HG02870 (cell line): Measurements from ENCODE around the gene KAZN.

ENCODE experiments used
- ATAC-seq: cut with Tn5 transposase; IDR thresholded peaks from one replicate; pipeline ENCODE4 v1.9.1; 2021; ENCODE audit warnings: mild to moderate bottlenecking, moderate library complexity; ENCODE audit not compliant: unreplicated experiment

The KAZN gene

DNA sequence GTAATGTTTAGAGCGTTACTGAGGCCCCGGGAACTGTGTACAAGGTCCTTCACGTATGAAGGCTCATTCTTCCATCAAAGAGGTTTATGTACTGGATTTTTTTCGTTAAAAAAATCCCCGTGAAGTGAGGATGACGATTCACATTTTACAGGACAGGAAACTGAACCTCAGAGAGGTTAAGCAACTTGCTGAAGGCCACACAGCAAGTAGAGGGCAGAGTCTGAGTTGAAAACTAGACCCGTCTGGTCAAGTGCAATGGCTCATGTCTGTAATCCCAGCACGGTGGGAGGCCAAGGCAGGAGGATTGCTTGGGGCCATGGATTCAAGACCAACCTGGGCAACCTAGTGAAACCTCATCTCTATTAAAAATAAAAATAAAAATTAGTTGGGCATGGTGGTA lies 140.2 kb downstream of the KAZN start:
- no peak for ATAC-seq

DNA sequence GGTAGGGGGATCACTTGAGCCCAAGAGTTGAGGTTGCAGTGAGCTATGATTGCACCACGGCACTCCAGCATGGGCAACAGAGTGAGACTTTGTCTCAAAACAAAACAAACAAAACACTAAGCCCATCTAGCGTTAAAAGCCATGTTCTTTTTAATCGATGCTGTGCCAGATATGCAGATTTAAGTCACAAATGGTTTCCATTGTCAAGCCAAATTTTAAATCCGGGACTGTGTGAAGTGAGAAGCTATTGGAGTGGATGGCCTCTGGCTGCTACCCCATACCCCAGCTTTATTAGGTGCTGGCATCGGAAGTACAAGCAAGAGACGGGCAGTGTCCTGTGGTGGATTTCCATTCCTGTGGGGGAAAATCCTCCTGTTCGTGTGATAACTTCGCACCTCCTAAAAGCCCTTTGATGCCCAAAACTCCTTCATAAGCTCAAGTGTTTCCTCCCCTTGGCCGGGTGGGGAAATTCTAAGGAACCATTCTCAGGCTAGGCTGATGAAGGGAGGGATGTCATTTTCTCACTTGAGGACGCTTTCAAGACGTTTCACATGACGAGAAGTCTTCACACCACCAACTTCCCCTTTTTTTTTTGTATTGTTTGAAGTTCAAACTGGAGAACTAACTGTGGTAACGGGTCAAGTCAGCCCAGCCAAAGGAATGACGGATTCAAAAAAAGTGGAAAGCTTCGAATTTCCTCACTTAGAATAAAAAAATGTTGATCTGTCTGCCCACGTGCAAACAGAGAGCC lies 140.8 kb downstream of the KAZN start:
- ATAC-seq, result no peak

- no peak for ATAC-seq
Measured at GRCh38 chr1:14740016-14740415, 141.5 kb downstream of the KAZN start.

DNA sequence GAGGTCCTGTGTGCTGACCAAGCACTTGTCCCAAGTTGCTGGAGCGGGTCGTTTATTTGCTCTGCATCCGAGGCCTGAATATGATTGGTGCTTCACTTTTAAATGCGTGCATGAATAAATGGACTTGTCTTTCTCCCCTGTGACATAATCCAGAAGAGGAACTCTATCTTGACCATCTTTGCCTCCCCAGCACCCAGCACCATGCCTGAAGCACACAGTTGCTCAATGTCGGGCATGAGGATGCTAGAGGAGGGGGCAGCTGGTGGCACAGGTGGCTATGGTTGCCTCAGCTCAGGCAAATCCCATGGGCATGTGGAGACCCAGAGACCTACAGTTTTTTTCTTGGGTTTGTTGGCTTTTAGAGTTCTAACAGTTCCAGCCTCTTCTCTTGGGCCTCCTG lies 142.6 kb downstream of the KAZN start:
- no peak for ATAC-seq

GRCh38 chr1:14741532-14741931 lies 143.0 kb downstream of the KAZN start:
- ATAC-seq, result no peak

GRCh38 chr1:14742181-14742980 lies 143.9 kb downstream of the KAZN start:
- ATAC-seq, result no peak

- ATAC-seq, result no peak
Measured at GRCh38 chr1:14743368-14743767, 144.9 kb downstream of the KAZN start.

DNA sequence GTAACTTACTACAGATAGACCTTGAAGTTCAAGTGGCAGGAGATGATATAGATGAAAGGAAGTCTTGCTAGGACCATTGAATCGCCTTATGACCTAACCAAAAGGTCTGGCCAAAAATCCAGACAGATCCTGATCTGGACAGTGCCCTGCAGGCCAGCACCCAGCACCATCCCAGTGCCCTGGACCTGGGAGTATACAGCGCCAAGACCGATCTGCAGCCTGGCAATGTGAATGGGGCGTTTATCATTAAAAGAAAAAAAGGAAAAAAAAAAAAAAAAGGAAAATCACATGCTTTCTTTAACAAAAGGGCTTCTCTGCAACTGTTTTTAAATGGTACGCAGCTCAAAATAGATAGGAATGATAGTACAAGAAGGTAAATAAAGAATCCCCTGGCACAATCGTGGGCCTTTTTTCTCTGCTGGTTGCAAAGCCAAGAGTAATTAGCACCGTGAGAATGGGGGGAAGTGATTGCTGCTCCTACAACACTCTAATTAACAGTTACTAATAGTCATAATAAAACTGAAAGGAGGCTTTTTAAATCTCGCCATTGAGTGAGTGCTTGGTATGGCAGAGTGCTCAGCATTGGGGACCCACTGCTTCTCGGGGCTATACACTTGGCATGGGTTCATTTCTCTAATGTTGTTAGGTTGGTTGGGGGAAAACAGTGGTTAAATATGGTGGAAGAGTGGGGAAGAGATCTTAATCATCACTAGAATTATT lies 146.7 kb downstream of the KAZN start:
- no peak for ATAC-seq

- no peak for ATAC-seq
Measured at GRCh38 chr1:14745789-14746188, 147.3 kb downstream of the KAZN start.

GRCh38 chr1:14746393-14746792 lies 147.9 kb downstream of the KAZN start:
- no peak for ATAC-seq

DNA sequence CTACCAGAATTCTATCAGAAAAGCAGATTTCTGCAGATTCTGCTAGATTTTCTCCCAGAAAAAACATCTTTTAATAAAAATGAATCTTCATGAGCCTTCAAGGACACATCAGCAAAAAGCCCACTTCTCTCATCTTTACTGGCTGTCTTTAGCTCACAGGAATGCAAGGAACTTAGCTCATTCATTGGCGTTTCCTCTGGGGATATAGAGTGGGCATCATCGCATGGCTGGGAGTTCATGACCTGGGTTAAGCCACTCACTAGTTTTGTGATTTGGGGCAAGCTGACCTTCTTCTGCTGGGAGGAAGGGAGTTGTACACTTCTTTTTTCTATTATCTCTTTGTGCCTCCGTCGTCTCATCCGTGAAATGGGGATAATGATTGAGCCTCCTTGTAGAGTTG lies 149.7 kb downstream of the KAZN start:
- no peak for ATAC-seq

GRCh38 chr1:14748977-14749376 lies 150.5 kb downstream of the KAZN start:
- no peak for ATAC-seq

GRCh38 chr1:14750490-14750889 lies 152.0 kb downstream of the KAZN start:
- no peak for ATAC-seq

DNA sequence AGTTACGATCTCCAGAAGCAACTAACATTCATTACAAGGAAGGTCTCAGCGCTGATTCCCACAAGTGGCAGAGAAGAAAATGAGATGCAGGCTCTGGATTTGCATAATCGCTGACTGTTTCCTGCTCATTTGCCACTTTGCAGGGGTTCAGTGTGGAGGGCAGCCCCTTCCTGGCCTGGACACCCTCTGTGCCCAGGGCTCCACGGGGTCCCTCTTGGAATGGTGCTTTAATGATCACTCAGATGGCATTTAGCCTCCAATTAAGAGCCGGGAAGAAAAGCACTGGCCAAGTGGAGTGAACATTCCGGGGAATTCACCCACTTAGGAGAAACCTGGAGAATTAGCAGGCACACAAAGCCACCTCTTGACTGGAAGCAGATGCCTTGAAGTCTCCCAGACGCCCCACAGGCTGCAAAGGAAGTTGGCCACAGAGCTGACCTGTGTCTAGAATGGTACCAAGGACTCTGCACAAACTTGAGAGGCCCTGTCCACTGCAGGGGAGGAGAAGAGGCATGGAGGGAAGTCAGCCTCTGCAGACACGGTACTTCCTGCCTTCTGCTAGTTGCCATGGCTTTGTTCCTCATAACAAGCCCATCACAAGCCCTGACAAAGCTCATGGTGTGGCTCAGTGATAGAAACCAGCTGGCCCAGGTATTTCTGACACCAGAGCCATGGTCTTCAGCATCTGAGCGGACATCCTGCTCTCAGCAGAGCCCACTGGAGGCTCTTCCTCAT lies 157.2 kb downstream of the KAZN start:
- no peak for ATAC-seq

DNA sequence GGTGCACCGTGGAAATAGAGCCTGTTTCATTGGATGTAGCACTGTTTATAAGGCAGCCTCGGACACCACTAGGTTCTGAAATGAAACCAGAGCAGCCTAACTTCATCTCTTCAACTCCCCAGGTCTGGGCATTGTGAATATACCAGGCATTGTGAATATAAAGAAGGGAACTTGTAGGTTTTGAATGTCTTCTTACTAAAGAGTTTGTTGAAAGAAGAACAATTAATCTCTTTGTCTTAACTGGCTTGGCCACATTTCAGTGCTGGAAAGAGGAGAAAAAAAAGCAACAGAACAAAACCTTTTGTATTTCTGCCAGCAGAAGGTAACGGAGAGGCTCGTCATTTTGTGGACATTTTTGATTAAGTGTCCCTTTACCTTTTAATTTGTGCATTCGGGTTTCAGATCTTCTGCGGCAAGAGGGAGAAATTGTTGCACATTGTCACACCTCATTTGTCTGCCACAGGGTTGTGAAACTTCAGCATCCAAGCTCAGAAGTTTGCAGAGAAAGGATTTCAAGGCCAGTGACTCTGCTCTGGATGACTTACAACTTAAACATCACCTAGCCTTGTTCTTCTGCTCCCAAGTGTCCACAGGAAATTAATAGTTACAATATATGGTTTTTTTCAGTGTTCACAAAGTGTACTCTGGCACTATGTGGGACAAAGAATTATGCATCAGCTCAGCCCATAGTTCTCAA lies 158.3 kb downstream of the KAZN start:
- ATAC-seq, result no peak

DNA sequence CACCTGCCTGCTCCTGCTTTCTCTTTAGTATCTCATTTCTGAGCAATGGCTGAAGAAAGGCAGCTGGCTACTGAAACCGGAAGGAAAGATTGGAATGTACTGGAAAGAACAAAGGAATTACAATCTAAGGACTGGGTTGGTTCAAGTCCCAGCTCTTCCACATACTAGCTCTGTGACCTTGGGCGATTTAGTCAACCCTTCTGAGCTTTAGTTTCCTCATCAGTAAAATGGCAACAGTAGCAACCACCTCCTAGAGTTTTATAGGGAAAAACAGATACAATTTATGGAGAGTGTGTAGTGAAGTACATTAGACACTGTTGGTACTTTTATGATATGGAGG lies 158.8 kb downstream of the KAZN start:
- no peak for ATAC-seq

- ATAC-seq, result no peak
Measured at GRCh38 chr1:14759042-14759818, 160.7 kb downstream of the KAZN start.

GRCh38 chr1:14759843-14760242 lies 161.4 kb downstream of the KAZN start:
- no peak for ATAC-seq

GRCh38 chr1:14760780-14761179 lies 162.3 kb downstream of the KAZN start:
- no peak for ATAC-seq
